ENCODE data around the gene SAYSD1.

SAYSD1 gene

DNA sequence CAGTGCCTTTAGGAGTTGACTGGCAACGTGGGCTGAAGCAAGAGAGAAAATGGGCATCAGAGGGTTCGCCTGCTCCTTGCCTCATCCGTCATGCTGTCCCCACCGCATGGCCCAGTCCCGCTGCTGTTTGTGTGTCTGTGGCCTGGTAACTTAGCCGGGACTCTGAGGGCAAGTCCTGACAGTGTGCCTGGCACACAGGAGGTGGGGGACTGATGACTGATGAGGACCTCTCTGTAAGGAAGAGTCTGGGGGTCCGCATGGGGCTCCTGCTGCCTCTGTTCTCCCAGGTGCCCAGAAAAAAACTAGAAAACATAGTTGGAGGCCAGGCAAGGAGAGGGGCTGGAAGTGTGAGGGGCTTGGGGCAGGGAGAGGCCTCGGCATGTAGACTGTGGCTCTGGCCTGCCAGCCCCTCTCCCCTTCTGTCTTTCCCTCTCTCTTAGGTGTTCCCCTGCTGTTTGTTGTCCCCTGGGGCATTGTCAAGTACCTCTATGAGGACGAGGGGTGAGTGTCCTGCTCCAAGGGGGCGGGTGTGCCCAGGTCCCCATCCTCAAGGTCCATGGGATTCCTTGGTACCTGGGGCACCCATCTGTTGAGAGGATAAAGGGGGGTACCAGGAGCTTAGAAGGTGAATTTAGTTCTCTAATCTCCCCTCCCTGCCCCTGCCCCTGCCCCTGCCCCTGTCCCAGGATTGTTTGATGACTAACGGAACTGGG, 36.9 kb downstream of the SAYSD1 start:
- DNase-seq = no peak

DNA sequence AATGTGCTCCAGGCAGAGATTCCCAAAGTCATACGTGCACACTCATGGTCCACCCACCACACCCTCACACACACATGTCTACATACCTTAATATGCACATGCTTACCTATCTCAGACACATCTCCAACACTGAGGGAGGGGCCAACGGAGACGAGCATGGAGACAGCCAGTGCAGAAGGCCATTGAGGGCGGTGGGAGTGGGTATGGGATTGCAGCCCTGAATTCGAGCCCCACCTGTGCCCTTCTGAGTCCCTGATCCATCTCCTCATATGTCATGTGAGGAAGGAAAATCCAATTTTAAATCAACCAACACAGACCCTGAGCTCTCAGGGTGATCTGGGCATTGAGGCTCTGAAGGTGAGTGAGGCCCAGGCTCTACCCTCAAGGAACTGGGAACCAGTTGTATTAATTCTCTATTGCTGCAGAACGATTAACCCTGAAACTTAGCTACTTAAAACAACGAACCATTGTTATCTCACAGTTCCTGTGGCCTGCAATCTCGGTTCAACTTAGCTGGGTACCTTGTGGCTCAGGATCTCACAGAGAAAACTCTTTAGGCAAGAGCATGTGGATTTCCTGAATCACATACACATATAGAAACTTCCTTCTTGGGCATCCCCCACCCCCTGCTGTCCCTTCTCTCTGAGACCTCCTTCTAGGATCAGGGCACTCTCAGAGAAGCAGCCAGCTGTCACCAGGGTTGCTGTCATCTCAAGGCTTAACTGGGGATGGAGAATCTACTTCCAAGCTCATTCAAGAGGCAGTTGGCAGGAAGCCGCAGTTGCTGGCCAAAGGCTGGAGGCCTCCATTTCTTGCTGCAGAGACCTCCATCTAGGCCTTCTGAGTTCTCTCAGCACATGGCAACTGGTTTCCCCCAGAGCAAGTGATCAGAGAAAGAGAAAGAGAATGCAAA, 38.1 kb downstream of the SAYSD1 start:
- no peak for DNase-seq

DNA sequence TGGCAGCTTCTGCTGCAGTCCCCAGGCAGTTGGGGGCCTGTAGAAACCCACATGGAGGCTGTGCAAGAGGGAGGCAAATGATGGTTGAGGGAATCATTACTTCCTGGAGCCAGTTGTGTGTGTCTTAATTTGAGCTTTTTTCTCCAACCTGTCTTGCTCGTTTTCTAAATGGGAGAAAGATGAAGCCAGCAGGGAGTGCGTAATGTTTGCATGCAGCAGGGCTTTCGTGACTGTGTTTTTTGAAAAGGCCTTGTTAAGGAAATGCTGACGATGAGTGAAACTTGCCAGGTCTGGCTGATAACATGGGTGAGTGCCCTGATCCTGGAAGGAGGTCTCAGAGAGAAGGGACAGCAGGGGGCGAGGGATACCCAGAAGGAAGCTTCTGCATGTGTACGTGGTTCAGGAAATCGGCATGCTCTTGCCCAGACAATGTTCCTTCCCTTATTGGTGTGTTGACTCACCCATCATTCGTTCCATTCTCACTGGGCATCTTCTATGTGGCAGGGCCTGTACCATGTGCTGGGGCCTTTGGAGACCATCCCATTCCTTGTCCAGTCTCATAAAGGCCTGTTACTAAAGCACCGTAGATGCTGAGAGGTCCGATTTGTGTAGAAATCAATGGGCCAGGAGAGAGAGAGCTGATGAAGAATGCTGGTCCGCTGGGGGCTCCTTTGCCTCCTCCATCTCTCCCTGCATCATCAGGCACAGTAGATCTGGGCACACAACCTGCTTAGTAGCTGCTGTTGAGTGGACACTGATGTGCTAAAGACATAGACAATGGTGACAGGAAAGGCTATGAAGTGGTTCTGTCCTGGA, 39.0 kb downstream of the SAYSD1 start:
- no peak for DNase-seq

DNA sequence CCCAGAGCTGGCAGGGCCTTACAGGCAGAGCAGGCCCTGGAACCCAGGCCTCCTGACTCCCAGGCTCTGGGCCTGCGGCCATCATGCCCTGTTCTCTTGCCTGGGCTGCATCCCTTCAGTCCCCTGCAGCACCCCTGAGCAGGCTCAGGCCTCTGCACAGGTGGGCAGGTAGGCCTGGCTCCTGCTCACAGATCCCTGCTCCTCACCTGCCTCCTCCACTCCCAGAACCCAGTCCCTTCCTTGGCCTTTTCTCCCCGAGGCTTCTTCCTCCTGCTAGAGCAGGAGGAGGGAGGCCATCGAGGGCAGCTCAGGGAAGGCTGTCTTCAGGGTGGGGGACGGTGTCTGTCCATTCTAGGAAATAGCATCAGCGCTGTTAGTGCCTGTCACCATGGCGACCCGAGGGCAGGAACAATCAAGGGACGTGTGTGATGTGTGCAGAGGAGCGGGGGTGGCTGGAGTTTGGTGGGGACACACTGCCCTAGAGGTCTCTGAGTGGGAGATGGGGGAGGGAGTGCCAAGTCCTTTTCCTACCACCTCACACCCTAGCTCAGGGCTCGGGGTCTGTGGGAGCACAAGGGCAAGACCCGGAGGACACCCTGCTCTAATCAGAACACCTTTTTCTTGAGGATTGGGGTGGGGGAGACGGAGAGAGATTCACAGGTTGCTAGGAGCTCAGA, 39.8 kb downstream of the SAYSD1 start:
- no peak for DNase-seq

DNA sequence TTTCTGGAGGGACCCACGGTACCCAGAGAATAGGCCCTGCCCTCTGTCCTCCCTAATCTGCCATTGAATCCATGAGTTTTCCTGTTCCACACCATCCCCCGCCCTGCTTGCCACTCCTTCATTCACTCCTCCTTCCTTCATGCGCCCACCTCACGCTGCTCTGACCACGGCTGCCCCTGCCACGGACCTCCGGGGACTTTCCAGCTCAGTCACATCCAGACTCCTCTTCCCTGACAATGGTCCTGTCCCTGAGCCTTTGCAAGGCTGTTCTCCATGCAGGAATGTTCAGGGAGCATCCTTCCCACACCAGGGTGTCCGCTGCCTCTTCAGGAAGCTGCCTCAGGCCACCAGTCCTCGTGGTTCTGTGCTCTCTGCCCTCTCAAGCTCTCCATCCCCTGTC, 40.5 kb downstream of the SAYSD1 start:
- DNase-seq = no peak

DNA sequence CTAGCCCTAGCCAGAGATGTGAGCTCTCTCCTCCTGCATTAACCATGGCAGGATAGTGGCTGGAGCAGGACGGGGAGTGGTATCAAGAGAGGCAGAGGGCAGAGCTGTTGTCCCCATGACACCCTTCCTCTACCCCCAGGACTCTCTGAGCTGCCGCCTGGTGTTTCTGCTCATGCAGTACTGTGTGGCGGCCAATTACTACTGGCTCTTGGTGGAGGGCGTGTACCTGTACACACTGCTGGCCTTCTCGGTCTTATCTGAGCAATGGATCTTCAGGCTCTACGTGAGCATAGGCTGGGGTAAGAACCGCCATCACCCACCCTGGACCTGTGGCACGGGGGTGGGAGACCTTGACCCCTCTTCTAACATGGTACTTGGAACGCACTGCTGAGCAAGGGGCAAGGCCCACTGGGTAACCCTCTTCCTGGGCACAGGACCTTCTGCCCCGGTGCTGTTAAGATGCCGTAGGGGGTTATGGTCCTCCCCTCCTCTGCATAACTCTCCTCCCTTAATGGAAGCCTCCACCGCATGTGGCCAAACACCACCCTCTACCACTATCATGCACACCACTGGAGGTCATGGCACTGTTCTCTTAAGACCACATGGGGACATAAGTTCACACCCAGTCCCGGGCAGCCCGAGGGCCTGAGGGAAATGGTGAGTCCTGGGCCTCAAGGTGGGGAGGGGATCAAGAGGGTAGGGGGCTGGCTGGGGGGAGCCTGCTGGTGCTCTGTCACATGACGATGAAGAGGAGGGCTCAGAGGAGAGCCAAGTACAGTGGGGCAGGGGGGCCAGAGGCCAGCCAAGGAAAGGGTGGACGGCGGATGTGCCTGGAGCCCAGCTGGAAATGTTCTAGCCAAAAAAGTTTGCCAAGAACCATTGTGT, 41.3 kb downstream of the SAYSD1 start:
- DNase-seq = no peak

DNA sequence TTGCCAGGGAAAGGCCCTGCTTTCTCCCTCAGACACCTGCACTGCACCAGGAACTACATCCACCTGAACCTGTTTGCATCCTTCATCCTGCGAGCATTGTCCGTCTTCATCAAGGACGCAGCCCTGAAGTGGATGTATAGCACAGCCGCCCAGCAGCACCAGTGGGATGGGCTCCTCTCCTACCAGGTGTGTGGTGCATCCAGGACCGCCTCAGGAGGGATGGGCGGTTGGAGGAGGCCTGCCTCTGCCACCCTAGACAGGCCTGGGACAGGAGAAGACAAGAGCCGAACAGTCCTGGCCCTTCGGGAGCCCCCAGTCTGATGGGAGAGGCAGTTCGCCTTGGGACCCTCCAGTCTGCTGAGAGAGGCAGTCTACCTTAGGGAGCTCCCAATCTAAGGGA, 42.2 kb downstream of the SAYSD1 start:
- no peak for DNase-seq

DNA sequence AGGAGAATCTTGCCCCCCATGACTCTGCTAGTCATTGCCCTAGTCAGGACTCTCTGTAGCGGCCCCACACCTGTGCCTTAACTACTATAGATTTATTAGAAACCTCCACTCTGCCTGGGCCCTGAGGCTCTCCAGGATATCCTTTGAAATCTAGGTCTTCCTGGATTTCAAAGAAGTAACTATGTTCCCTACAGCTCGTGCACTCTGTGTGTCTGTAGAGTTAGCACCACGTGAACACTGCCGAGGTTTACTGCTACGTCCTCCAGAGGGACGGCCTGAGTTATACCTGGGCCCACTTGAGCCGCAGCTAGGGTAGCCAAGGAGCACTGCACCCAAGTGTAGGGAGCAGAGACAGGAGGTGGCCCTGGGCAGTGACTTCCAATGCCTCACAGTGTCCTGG, 46.6 kb downstream of the SAYSD1 start:
- DNase-seq = no peak

DNA sequence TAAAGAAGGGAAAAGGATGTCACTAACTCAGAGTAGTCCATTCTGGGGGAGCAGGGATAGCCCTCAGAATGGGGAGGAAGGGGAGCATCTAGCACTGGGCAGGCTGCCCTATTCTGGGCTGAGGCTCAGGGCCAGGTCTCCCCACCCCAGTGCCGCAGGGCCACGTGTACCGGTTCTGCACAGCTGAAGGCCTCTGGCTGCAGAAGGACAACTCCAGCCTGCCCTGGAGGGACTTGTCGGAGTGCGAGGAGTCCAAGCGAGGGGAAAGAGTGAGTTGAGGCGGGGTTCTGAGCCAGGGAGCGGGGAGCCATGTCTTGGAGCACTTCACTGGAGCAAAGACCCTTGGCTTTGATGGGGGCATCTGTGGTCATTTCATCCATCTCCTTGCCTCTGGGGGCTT, 49.4 kb downstream of the SAYSD1 start:
- DNase-seq = no peak

DNA sequence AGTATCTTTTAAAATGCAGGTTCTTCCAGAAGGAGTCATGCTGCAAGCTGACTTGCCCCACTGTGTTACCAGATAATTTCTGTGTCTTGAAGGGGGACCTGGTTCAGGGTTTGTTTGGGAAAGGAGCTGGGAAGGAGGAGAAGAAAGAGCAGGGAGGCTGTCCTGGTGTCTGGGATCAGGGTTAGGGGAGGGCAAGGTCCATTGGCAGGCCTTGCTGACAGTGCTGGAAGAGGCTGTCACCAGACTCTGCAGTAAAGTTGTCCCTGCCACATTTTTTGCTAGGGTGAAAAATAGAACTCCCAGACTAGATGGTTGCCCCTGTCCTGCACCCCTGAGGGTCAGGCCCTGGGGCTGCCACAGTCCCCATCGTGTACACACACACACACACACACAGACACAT, 51.5 kb downstream of the SAYSD1 start:
- DNase-seq = no peak

DNA sequence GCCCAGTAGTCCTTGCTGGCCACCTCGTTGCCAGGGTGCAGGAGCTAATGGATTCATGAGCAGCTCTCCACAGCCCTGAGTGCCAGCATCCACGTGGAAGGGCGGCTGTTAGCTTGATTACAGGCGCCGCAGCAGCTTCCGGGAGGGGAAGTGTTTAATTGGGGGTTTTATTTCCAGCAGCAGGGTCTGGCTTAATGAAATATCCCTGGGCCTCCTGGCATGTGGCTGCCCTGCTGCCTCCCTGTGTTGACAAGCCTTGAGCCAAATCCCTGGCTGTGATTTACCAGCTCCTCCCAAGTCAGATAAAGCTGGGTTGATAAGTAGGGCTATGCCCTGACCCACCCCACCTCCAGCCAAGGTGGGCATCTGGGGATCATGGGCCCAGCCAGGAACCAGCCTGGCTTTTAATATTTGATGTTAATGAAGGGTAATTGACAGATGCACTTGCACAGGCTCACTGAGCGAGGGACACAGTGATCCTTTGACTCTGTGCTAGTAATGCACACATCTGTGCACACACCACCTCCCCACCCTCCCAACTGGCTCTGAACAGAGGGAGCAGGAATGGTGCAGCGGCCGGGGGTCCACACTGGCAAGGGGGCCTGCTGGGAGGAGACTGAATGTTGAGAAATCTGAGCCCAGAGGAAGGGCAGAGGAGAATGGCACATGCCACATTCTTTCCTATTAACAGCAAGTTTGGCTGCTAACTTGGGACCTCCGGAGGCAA, 52.8 kb downstream of the SAYSD1 start:
- DNase-seq = no peak

DNA sequence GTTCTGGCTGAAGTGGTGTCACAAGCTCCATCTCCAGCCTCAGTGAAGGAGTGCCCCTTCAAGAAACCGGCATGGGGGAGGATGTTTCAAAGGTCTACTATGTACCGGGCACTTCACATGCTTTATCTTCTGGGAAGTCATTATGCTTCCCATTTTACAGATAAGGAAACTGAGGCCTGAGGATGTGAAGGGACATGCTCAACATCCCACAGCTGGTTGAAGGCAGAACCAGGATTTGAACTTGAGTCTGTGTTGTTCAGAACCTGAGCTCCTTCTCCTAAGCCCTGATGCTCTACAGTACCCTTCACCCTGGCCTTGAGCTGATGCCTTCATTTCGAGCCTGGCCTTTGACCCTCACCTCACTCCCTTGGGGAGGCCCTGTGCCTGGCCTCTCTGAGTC, 53.4 kb downstream of the SAYSD1 start:
- DNase-seq = no peak

DNA sequence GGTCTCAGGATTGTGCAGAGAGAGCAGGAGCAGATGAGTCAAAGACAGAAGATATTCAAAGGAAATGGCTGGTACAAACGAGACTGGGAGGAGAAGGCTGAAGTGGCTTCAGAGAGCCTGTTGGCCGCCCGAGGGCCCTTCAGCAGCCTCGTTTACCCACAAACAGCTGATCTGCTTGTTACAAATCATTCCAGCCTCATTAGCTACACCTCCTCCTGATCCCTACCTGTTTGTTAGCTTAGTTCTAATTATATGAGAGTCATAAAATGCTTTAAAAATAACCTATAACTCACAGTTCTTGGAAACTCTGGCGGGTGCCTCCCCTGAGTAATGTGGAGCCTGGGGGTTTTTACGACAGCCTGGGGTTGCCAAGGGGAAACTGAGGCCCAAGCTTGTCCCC, 53.8 kb downstream of the SAYSD1 start:
- no peak for DNase-seq

DNA sequence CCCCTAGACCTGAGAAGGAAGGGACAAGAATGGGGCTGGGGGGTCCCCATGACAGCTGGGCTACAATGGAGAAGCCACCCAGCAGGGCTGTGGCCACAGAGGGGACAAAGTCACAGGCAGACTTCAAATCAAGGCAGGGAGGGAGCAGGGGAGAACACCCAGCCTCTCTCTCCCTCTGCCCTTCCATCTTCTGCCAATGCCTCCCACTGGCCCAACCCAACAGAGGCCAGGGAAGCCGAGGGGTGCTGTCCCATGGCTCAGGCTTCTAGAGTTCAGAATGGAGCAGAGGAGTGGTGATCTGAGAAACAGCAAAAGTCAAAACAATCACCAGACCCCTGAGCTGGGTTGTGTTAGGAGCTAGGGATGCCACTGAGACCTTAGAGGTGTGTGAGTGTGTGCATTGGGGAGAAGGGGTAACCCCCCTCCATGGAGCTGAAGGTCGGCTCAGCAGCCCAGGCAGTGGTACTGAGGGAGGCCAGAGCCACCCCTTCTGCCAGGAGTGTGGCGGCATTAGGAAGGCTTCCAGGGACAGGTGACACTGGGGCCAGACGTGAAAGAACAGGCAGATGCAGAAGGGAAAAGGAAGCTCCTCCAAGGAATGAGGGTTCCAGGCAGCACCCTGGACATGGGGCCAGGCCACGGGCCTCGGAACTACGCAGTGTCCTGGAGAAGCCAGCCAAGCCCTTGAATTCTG, 54.4 kb downstream of the SAYSD1 start:
- DNase-seq = no peak

DNA sequence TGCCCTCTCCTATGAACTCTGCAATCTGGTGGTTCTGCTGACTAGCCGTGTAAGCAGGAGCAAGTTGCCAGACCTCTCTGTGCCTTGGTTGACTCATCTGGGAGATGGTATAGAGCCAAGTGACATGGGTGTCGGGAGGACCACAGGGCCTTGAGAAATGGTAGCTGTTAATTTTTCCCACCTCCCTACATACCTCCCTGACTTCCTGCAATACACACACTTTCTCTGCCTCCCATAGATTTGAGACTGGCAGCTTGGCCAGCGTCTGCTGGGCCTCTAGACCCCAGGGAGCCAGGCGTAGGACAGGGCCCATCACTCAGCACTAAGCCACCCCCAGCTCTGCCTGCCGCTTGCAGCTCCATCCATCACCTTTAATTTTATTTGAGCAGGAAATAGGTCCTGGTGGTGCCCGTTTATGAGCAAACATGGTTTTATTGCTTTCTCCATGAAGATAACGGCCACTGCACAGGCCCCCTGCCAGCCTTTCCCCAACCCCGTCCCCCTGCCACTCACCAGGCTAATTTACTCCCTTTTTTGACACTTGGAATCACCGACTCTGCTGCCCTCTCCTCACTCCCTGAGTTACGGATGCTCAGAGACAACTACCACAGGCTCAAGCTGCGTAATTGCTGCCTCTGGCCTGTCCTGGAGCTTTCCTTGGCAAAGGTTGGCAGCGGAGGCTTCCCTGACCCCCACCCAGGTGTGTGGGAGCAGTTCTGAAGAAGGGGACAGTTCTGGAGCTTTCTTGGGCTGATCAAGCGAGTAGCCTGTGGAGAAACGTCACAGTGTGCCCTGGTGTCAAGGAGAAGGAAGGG, 55.3 kb downstream of the SAYSD1 start:
- DNase-seq = no peak

DNA sequence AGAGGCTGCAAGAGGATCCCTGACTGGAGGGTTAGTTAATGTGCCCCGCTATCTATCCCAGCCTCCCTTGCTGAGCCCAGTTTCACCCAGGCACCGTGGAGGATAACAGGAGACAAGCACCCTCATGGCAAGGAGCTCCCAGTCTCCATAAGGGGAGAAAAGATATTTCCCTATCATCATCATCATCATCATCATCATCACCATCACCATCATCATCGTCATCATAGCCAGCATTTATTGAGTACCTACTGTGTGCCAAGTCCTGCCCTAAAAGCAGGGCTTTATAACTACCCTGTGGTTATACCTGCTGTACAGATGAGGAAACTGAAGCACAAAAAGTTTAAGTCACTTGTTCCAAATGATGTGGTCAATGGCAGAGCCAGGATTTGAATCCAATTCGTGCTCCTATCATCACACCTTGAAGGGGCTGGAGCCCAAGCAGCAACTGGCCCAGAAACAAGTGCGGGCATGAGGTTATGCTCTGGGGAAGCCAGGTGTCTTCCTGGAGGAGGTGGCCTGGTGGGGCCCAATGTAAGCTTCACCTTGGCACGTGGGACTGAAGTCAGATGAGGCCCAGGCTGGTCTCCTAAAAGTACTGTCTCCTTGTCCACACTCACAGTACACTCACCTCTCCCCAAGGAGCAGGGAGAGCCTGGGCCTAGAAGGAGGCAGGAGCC, 56.4 kb downstream of the SAYSD1 start:
- no peak for DNase-seq

DNA sequence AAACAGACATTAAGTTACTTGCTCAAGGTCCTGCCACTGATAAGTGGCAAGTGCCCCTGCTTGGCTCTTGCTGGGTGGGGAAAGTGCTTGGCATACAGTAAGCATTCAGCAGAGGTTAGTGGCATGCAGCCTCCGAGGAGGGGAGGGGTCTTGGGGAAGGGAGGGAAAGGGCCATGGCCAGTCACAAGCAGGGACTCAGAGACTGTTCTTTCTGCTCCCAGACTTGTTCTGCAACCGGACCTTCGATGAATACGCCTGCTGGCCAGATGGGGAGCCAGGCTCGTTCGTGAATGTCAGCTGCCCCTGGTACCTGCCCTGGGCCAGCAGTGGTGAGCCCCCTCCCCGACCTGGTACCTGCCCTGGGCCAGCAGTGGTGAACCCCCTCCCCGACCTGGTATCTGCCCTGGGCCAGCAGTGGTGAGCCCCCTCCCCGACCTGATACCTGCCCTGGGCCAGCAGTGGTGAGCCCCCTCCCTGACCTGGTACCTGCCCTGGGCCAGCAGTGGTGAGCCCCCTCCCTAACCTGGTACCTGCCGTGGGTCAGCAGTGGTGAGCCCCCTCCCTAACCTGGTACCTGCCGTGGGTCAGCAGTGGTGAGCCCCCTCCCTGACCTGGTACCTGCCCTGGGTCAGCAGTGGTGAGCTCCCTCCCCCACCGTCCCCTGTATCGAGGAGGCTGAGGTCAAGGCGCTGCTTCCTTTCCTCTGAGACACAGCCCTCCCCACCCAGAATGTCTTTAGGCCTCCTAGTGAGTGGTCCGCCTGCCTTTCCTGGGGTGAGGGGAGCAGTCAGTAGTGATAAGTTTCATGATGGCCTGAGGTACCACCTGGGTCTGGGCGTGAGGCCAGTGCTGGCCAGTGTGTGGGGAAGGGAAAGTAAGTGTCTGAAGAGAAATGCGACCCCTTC, 57.5 kb downstream of the SAYSD1 start:
- no peak for DNase-seq

DNA sequence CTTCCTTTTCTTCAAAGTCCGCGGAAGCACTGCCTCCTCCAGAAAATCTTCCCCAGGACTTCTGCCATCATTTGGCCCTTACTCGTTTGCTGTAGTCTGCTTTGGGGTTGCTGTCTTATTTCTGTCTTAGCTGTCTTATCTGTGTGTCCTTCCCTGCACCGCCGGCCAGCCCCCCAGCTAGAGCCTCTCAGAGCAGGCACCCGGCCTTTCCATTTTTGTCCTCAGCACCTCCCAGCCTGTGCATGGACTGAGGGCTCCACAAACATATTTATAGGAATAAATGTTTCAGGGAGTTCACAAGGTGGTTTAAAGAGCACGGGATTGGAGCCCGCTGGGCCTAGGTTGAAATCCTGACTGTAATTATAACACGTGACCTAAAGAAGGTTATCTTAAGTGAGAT, 58.3 kb downstream of the SAYSD1 start:
- DNase-seq = no peak
